Globus pallidus (tissue), 1 donor: ENCODE data around the gene PEX1.
"Not testable (repeated sequence)": the region's sequence is repeated elsewhere in the genome, so short reads cannot be mapped to it uniquely, and the experiment has no call there.

Experiments used
- DNase-seq: peaks from one replicate; pipeline ENCODE4 v3.0.0-alpha.2; 2015; ENCODE audit warnings: low spot score

PEX1 gene

GRCh38 chr7:92528188-92528957 lies at the start of gene PEX1, which contains the start of gene RBM48:
PEX1 (minus strand) TSS chr7:92528520; CDS start chr7:92528435, 85 bp downstream.
RBM48 (plus strand) TSS chr7:92528795; CDS start chr7:92528814, 19 bp downstream.
- peak; percentile 99 for DNase-seq

- no peak for DNase-seq
These were observed 48.0 kb upstream of the PEX1 start for GRCh38 chr7:92576296-92576695.

- no peak for DNase-seq
These were observed 40.8 kb upstream of the PEX1 start for GRCh38 chr7:92569137-92569536.

- DNase-seq = no peak
These were observed 39.1 kb upstream of the PEX1 start for GRCh38 chr7:92567460-92567859.

GRCh38 chr7:92563345-92563744 lies 35.0 kb upstream of the PEX1 start:
- DNase-seq = no peak

GRCh38 chr7:92560602-92561001 lies 32.3 kb upstream of the PEX1 start:
- no peak for DNase-seq

- DNase-seq = no peak
These were observed 29.6 kb upstream of the PEX1 start for GRCh38 chr7:92557808-92558362.

- DNase-seq = no peak
These were observed 28.9 kb upstream of the PEX1 start for GRCh38 chr7:92557249-92557648.

GRCh38 chr7:92550194-92550593 lies 21.9 kb upstream of the PEX1 start:
- no peak for DNase-seq

- DNase-seq = no peak
These were observed 19.3 kb upstream of the PEX1 start for GRCh38 chr7:92547579-92547978.

GRCh38 chr7:92546856-92547497 lies 18.7 kb upstream of the PEX1 start:
- no peak for DNase-seq

GRCh38 chr7:92545116-92545515 lies 16.8 kb upstream of the PEX1 start:
- not testable (repeated sequence) for DNase-seq

GRCh38 chr7:92543542-92543941 lies 15.2 kb upstream of the PEX1 start:
- DNase-seq = not testable (repeated sequence)

- DNase-seq = peak; percentile 12
These were observed 6.3 kb upstream of the PEX1 start for GRCh38 chr7:92534572-92534971.

- no peak for DNase-seq
These were observed 591 bp upstream of the PEX1 start for GRCh38 chr7:92528958-92529264.

- peak; percentile 24 for DNase-seq
These were observed 776 bp downstream of the PEX1 start for GRCh38 chr7:92527300-92528187.

- no peak for DNase-seq
These were observed 5.2 kb downstream of the PEX1 start for GRCh38 chr7:92523110-92523509.

GRCh38 chr7:92520024-92520423 lies 8.3 kb downstream of the PEX1 start:
- DNase-seq = no peak

GRCh38 chr7:92517631-92518030 lies 10.7 kb downstream of the PEX1 start:
- DNase-seq = no peak

GRCh38 chr7:92513167-92513902 lies 15.0 kb downstream of the PEX1 start:
- DNase-seq = no peak

GRCh38 chr7:92508946-92509345 lies 19.4 kb downstream of the PEX1 start:
- DNase-seq = no peak

- no peak for DNase-seq
These were observed 22.0 kb downstream of the PEX1 start for GRCh38 chr7:92506363-92506762.
